Body of pancreas (tissue), 4 donors: Measurements from ENCODE around the gene HTT.

Source experiments
- CTCF ChIP-seq, 7 experiments: fragments of 450-650 bp in 4 of 7; fragments of 200-600 bp in 3 of 7; sonication (generic) in 3 of 7; IDR thresholded peaks; one replicate each; pipeline ENCODE4 v1.5.1; 2016 to 2019; ENCODE audit warnings: antibody characterized with exemption in 7 of 7
- POLR2A ChIP-seq, 3 donors: fragments of 450-650 bp; IDR thresholded peaks; one replicate each; pipeline ENCODE4 v1.6.1; 2016; ENCODE audit warnings: antibody characterized with exemption in 3 of 3, mild to moderate bottlenecking in 2 of 3

GRCh38 chr4:3198906-3199305 lies 124.4 kb downstream of the HTT start:
- TF ChIP-seq CTCF (IDR thresholded peaks at IDR 0.05) (no peak), POLR2A (IDR thresholded peaks at IDR 0.05) (no peak)
